Osteoblast (primary cell): ENCODE results near the gene PALS2. TPM values are rescaled to one million over a fixed set of nuclear protein-coding genes. Genes with fewer than 3 reads are reported as not detected.
A peak's percentile ranks its signal among the peaks of the same experiment; 100 is the strongest.

Experiments used
- DNase-seq: peaks from one replicate; pipeline ENCODE4 v3.0.0; 2011; ENCODE audit warnings: low spot score, mixed read lengths; ENCODE audit not compliant: insufficient read length; ENCODE audit errors: missing footprints
- H2AFZ ChIP-seq: 2 replicates; pipeline ENCODE4 v1.6.0; 2011; ENCODE audit warnings: mild to moderate bottlenecking, low read length
- H3K27ac ChIP-seq: 2 replicates; pipeline ENCODE4 v1.5.1; 2011; ENCODE audit warnings: mild to moderate bottlenecking, low read depth, low read length, moderate library complexity
- H3K27me3 ChIP-seq: 2 replicates; pipeline ENCODE4 v1.6.0; 2012; ENCODE audit warnings: mild to moderate bottlenecking, control low read depth, inconsistent platforms, low read length, moderate library complexity; ENCODE audit not compliant: insufficient read depth
- H3K36me3 ChIP-seq: 2 replicates; pipeline ENCODE4 v1.5.1; 2011; ENCODE audit warnings: mild to moderate bottlenecking, low read length, control low read depth, moderate library complexity; ENCODE audit not compliant: insufficient read depth
- H3K4me1 ChIP-seq: 2 replicates; pipeline ENCODE4 v1.5.1; 2011; ENCODE audit warnings: mild to moderate bottlenecking, low read length, control low read depth, moderate library complexity; ENCODE audit not compliant: insufficient read depth
- H3K4me2 ChIP-seq: 2 replicates; pipeline ENCODE4 v1.6.0; 2011; ENCODE audit warnings: mild to moderate bottlenecking, low read length; ENCODE audit not compliant: insufficient read depth
- H3K4me3 ChIP-seq: fragments of 200-600 bp; sonication (generic); 3 replicates; pipeline ENCODE4 v1.5.1; 2012; ENCODE audit warnings: mild to moderate bottlenecking, low read length, inconsistent platforms; ENCODE audit not compliant: insufficient read depth
- H3K79me2 ChIP-seq: 2 replicates; pipeline ENCODE4 v1.6.0; 2012; ENCODE audit warnings: mild to moderate bottlenecking, low read length, control low read depth, inconsistent platforms; ENCODE audit not compliant: insufficient read depth
- H3K9me3 ChIP-seq: 2 replicates; pipeline ENCODE4 v1.5.1; 2011; ENCODE audit warnings: low read depth, low read length, control low read depth
- H4K20me1 ChIP-seq: 2 replicates; pipeline ENCODE4 v1.6.0; 2012; ENCODE audit warnings: mild to moderate bottlenecking, low read length, control low read depth; ENCODE audit not compliant: insufficient read depth
- CTCF ChIP-seq: IDR thresholded peaks from 2 replicates; pipeline ENCODE4 v1.5.1; 2011; ENCODE audit warnings: mild to moderate bottlenecking, low read depth, low read length, moderate library complexity; ENCODE audit errors: extremely low read depth
- total RNA-seq: library from RNA; depleted of rRNA; stranded (reverse); fragments of >200 nt; gene quantifications from 2 replicates; pipeline ENCODE4 v1.2.3, GENCODE V29; 2012

Gene PALS2
- total RNA-seq, 1 donor, result 63.3 TPM

GRCh38 chr7:24545215-24545614, 28.0 kb upstream of the PALS2 start:
- no peak overlapping the region for H3K27ac ChIP-seq
- no peak for TF ChIP-seq CTCF
- no peaks in the 10 kb centered on the region for H3K9me3 ChIP-seq
- no peak overlapping the region for H3K4me2 ChIP-seq
- no peaks in the 10 kb centered on the region for H4K20me1 ChIP-seq
- H3K79me2 ChIP-seq, result no peaks in the 10 kb centered on the region
- H3K4me3 ChIP-seq, result no peak overlapping the region
- no peak overlapping the region for H2AFZ ChIP-seq
- DNase-seq, result no peak
- H3K27me3 ChIP-seq, result no peaks in the 10 kb centered on the region
- H3K36me3 ChIP-seq, result no peaks in the 10 kb centered on the region
- H3K4me1 ChIP-seq, result no peaks in the 10 kb centered on the region

DNA sequence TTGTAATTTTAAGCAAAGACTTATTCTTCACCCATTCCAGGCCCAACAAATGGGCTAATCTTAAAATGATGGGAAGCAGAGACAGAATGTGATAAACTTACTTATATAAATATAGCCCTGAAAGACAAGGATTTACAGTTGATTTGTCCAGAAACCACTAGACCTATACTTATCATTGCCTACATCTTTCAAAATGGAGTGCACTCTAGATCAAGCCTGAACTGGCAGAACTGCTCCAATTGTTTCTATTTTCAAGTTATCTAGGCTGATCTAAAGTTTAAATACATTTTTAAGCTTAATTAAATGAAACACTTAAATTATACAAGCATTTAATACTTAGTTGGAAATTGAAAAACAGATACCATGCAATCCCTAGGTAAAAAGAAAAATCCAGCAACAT, 24.9 kb upstream of the PALS2 start:
- DNase-seq, result peak; percentile 36
- H3K79me2 ChIP-seq, result no peaks in the 10 kb centered on the region
- H3K4me2 ChIP-seq, result no peak overlapping the region
- H3K36me3 ChIP-seq, result no peaks in the 10 kb centered on the region
- no peak for TF ChIP-seq CTCF
- H3K4me3 ChIP-seq, result no peak overlapping the region
- H3K4me1 ChIP-seq, result no peaks in the 10 kb centered on the region
- H4K20me1 ChIP-seq, result no peaks in the 10 kb centered on the region
- no peak overlapping the region for H3K27ac ChIP-seq
- H2AFZ ChIP-seq, result no peak overlapping the region
- H3K9me3 ChIP-seq, result no peaks in the 10 kb centered on the region
- no peaks in the 10 kb centered on the region for H3K27me3 ChIP-seq

DNA sequence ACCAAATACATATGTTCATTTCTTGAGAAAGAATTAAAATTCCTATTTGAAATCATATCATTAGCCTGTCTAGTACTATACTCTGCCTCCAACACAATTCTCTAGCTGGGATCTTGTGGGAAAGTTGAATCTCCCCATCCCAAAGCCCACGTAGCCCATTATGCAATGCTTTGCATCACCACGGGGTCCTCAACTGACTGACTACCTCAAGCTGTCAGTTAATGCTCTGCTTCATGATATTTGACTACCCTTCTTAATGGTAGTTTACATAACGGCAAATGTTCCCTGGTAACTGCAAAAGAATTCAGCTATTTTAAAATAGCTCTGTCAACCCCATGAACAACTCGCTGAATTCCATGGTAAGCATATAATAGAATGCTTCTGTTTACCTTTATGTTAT, 23.3 kb upstream of the PALS2 start:
- no peak for DNase-seq
- H2AFZ ChIP-seq, result no peak overlapping the region

GRCh38 chr7:24555184-24555583, 18.1 kb upstream of the PALS2 start:
- no peak for TF ChIP-seq CTCF
- Histone ChIP-seq H3K79me2 (no peaks in the 10 kb centered on the region), H3K4me3 (no peak overlapping the region), H3K4me1 (no peaks in the 10 kb centered on the region), H3K4me2 (no peak overlapping the region), H4K20me1 (no peaks in the 10 kb centered on the region), H2AFZ (no peak overlapping the region), H3K36me3 (no peaks in the 10 kb centered on the region), H3K27me3 (peaks cover 2% of the 10 kb centered on the region), H3K27ac (no peak overlapping the region), H3K9me3 (no peaks in the 10 kb centered on the region)
- DNase-seq, result no peak

More for the DNA sequence above, 23.3 kb upstream of the PALS2 start:
- H3K27me3 ChIP-seq, result no peaks in the 10 kb centered on the region
- no peak overlapping the region for H3K4me3 ChIP-seq
- H3K4me2 ChIP-seq, result no peak overlapping the region
- H3K79me2 ChIP-seq, result no peaks in the 10 kb centered on the region
- H3K9me3 ChIP-seq, result no peaks in the 10 kb centered on the region
- no peak for TF ChIP-seq CTCF
- H3K4me1 ChIP-seq, result no peaks in the 10 kb centered on the region
- no peaks in the 10 kb centered on the region for H4K20me1 ChIP-seq
- no peak overlapping the region for H3K27ac ChIP-seq
- H3K36me3 ChIP-seq, result no peaks in the 10 kb centered on the region
